Duodenal mucosa (tissue), 2 donors: ENCODE measurements around the gene FXYD5.
"Not testable (repeated sequence)": the region's sequence is repeated elsewhere in the genome, so short reads cannot be mapped to it uniquely, and the experiment has no call there.

ENCODE experiments used
- H3K27ac ChIP-seq: one replicate; pipeline ENCODE4 v1.7.0; 2013; ENCODE audit warnings: low read depth, low read length
- H3K27me3 ChIP-seq, 2 donors: one replicate each; pipeline ENCODE4 v1.7.0; 2013; ENCODE audit warnings: low read length in 2 of 2, control low read depth in 1 of 2; ENCODE audit not compliant: insufficient read depth in 2 of 2, control insufficient read depth in 1 of 2
- H3K36me3 ChIP-seq, 2 donors: one replicate each; pipeline ENCODE4 v1.7.0; 2013; ENCODE audit warnings: low read length in 2 of 2, control low read depth in 1 of 2; ENCODE audit not compliant: insufficient read depth in 2 of 2, control insufficient read depth in 1 of 2
- H3K4me1 ChIP-seq, 2 donors: one replicate each; pipeline ENCODE4 v1.7.0; 2013; ENCODE audit warnings: low read length in 2 of 2, control low read depth in 1 of 2; ENCODE audit not compliant: insufficient read depth in 2 of 2, control insufficient read depth in 1 of 2
- H3K4me3 ChIP-seq, 2 donors: one replicate each; pipeline ENCODE4 v1.7.0; 2013; ENCODE audit warnings: low read length in 2 of 2, low read depth in 1 of 2
- H3K9ac ChIP-seq, 2 donors: one replicate each; pipeline ENCODE4 v1.7.0; 2013; ENCODE audit warnings: low read length in 2 of 2, low read depth in 1 of 2
- H3K9me3 ChIP-seq, 2 donors: one replicate each; pipeline ENCODE4 v1.7.0; 2013; ENCODE audit warnings: low read length in 2 of 2, control low read depth in 1 of 2; ENCODE audit not compliant: control insufficient read depth in 1 of 2

FXYD5 gene

GRCh38 chr19:35144259-35144599, 10.3 kb upstream of the FXYD5 start:
- H3K9ac ChIP-seq: no peak overlapping the region
- H3K36me3 ChIP-seq: no peaks in the 10 kb centered on the region
- H3K27ac ChIP-seq: no peak overlapping the region
- H3K9me3 ChIP-seq: no peaks in the 10 kb centered on the region
- H3K27me3 ChIP-seq: peaks cover 23 to 37% of the 10 kb centered on the region in 2 donors
- H3K4me3 ChIP-seq: no peak overlapping the region
- peaks cover 12 to 13% of the 10 kb centered on the region in 2 donors for H3K4me1 ChIP-seq

DNA sequence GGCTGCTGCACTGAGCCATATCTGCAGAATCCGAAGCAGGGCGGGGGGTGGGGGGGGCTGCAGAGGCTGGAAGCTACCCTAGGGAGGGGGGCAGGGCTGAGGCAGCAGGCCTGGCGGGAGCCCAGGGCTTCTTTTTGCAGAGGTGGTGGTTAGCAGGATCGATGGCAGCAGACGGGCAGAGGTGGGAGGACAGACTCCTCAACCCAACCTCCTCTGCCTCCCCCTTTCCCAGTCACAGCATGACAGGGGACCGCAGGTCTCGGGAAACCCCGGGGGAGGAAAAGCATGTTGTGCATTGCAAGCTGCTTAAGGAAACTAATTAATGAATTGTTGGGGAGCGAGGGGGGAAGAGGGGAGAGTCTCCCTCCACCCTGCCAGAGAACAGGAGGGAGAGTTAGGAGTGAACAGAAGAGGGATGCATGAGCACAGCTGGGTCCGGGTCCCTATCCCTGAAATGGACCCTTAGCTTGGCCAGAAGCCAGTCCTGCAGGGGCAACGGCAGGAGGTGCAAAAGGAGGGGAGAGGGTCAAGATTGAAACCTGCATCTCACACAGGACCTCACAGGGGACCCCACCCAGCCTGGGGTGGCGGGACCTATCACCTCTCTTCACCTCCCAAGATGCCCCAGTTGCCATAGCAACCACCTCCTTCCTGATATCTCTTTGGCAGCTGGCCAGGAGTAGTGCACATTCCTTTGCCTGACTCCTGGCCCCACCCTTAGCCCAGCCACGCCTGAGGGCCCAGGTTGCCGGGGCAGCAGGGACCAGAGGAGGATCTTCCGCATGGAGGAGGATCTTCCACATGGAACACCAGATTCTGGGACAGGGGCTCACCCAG, 9.7 kb upstream of the FXYD5 start:
- H3K4me3 ChIP-seq: no peak overlapping the region
- H3K9me3 ChIP-seq: no peaks in the 10 kb centered on the region
- H3K27ac ChIP-seq: no peak overlapping the region
- H3K9ac ChIP-seq: no peak overlapping the region
- H3K27me3 ChIP-seq: peaks cover 20 to 35% of the 10 kb centered on the region in 2 donors
- H3K4me1 ChIP-seq: peaks cover 12 to 13% of the 10 kb centered on the region in 2 donors
- no peaks in the 10 kb centered on the region for H3K36me3 ChIP-seq

DNA sequence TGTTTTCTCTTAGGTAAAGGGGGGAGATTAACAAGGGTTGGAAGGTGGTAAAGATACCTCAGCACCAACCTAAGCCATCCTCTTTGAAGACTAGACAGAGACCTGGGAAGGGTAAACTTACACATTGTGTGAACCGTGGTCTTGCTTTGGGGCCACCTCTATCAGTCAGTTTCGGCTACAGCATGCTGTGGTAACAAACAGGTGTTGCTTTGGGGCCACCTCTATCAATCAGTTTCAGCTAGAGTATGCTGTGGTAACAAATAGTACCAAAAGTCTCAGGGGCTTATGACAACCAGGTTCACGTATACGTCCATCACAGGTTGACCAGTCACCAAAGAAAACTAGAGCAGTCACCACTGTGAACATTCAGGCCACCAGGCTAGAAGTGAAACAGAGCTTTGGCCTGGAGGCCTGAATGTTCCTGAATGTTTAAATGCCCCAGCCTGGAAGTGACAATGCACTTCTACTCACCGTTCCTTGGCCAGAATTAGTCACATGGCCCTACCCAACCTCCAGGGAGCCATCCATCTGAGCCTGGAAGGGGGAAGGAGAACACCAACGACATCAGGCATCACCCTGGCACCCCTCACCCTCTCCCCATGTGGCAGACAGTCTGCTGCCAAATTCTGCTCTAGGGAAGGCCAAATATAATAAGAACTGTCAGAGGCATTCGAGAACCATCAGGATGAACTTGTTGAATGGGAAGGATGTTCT, 7.6 kb upstream of the FXYD5 start:
- Histone ChIP-seq H3K4me1 (peaks cover 4 to 7% of the 10 kb centered on the region in 2 donors), H3K27ac (no peak overlapping the region), H3K4me3 (no peak overlapping the region), H3K36me3 (no peaks in the 10 kb centered on the region), H3K9me3 (no peaks in the 10 kb centered on the region), H3K27me3 (peaks cover 12 to 27% of the 10 kb centered on the region in 2 donors), H3K9ac (no peak overlapping the region)

- Histone ChIP-seq H3K9me3 (no peaks in the 10 kb centered on the region), H3K27me3 (peaks cover 9 to 18% of the 10 kb centered on the region in 2 donors)
Measured at GRCh38 chr19:35149463-35149862, 5.1 kb upstream of the FXYD5 start.

DNA sequence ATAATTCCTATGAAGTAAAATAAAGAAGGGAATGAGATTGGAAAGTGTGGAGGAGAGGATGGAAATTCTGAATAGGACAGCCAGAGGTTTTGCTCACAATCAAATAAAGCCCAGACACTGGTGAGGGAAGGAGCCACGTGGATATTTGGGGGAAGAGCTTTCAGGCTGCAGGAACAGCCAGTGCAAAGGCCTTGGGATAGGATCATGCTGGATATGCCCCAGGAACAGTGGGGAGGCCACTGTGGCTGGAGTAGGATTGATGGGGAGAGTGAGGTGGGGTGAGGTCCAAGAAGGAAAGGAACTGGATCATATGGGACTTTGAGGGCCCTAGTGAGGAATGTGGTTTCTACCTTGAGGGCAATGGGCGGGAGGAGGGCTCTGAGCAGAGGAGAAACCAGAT, 4.1 kb upstream of the FXYD5 start:
- Histone ChIP-seq H3K9ac (no peak overlapping the region), H3K4me3 (no peak overlapping the region), H3K9me3 (no peaks in the 10 kb centered on the region), H3K27ac (no peak overlapping the region), H3K4me1 (peaks cover 2 to 15% of the 10 kb centered on the region in 2 donors), H3K36me3 (no peaks in the 10 kb centered on the region), H3K27me3 (peaks cover 13 to 20% of the 10 kb centered on the region in 2 donors)

More at GRCh38 chr19:35149463-35149862, 5.1 kb upstream of the FXYD5 start:
- Histone ChIP-seq H3K36me3 (no peaks in the 10 kb centered on the region), H3K9ac (no peak overlapping the region), H3K4me1 (peaks cover 0 to 7% of the 10 kb centered on the region in 2 donors), H3K27ac (no peak overlapping the region), H3K4me3 (no peak overlapping the region)

- peaks cover 22 to 24% of the 10 kb centered on the region in 2 donors for H3K27me3 ChIP-seq
- peaks cover 8 to 24% of the 10 kb centered on the region in 2 donors for H3K4me1 ChIP-seq
- H3K36me3 ChIP-seq: no peaks in the 10 kb centered on the region
- no peak overlapping the region for H3K4me3 ChIP-seq
- no peaks in the 10 kb centered on the region for H3K9me3 ChIP-seq
- H3K27ac ChIP-seq: no peak overlapping the region
- H3K9ac ChIP-seq: no peak overlapping the region
Measured at GRCh38 chr19:35151273-35152065, 3.1 kb upstream of the FXYD5 start.

DNA sequence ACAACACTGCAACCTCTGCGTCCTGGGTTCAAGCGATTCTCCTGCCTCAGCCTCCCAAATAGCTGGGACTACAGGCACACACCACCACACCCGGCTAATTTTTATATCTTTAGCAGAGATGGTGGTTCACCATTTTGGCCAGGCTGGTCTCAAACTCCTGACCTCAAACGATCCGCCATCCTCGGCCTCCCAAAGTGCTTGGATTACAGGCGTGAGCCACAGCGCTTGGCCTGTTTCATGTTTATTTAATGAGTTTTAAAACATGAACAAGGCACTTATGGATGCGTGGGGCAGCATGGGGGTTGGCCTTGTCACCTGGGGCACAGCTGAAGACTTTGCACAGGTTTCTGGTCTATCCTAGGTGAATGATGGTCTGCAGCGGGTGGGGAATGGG, 1.4 kb upstream of the FXYD5 start:
- H3K4me3 ChIP-seq, H3K27ac ChIP-seq, H3K9ac ChIP-seq, H3K36me3 ChIP-seq, H3K9me3 ChIP-seq: not testable (repeated sequence)
- Histone ChIP-seq H3K27me3 (peaks cover 22 to 24% of the 10 kb centered on the region in 2 donors), H3K4me1 (peaks cover 8 to 24% of the 10 kb centered on the region in 2 donors)

- Histone ChIP-seq H3K9ac (peak overlapping the region in 1 of 2 donors; percentile 46), H3K4me3 (peak overlapping the region; percentile 74 to 81), H3K27me3 (peaks cover 22 to 24% of the 10 kb centered on the region in 2 donors), H3K27ac (no peak overlapping the region), H3K9me3 (no peaks in the 10 kb centered on the region), H3K4me1 (peaks cover 8 to 24% of the 10 kb centered on the region in 2 donors), H3K36me3 (peaks cover 0 to 10% of the 10 kb centered on the region in 2 donors)
Measured at GRCh38 chr19:35153701-35154524, 622 bp upstream of the FXYD5 start.

DNA sequence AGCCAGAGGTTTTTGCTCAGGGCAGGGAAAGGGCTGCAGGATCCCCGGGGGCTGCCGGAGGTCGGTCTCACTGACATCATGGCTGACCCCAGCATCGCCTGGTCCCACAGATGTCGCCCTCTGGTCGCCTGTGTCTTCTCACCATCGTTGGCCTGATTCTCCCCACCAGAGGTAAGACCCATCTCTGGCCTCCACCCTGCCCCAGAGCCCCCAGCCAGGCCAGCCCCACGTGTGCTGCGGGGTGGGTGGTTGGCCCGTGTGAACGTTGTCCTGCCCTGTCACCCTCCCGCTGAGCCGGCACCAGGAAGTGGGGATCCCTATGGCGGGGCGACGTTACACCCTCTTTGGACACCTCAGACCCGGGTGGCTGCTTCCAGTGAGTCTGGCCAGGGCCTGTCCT, 906 bp downstream of the FXYD5 start:
- H3K27ac ChIP-seq: no peak overlapping the region
- H3K9ac ChIP-seq: peak overlapping the region; percentile 46 to 69
- no peaks in the 10 kb centered on the region for H3K9me3 ChIP-seq
- H3K36me3 ChIP-seq: peaks cover 0 to 19% of the 10 kb centered on the region in 2 donors
- peaks cover 22 to 24% of the 10 kb centered on the region in 2 donors for H3K27me3 ChIP-seq
- peak overlapping the region; percentile 74 to 81 for H3K4me3 ChIP-seq
- H3K4me1 ChIP-seq: peaks cover 8 to 24% of the 10 kb centered on the region in 2 donors
